Measurements from ENCODE around the gene VPS26A.
A peak's percentile ranks its signal among the peaks of the same experiment; 100 is the strongest.

The VPS26A gene

GRCh38 chr10:69123747-69124562 lies at the start of gene VPS26A:
Gene VPS26A, plus strand, starts transcription at chr10:69124178. Its CDS starts 100 bp downstream, at chr10:69124278.
- H3K27ac ChIP-seq (ENCODE audit: low read length) = peak within 1 kb of the TSS; percentile 85
- no peaks in the 10 kb centered on the region for H3K36me3 ChIP-seq (ENCODE audit: control insufficient read depth, low read depth, low read length)
- peak within 1 kb of the TSS; percentile 95 for H3K9ac ChIP-seq (ENCODE audit: low read length)
- no peaks in the 10 kb centered on the region for H3K9me3 ChIP-seq (ENCODE audit: control insufficient read depth, low read depth, low read length)
- no peaks in the 10 kb centered on the region for H3K4me1 ChIP-seq (ENCODE audit: control insufficient read depth, low read depth, low read length)
- no peaks in the 10 kb centered on the region for H3K27me3 ChIP-seq (ENCODE audit: control insufficient read depth, insufficient read depth, low read length)
- peak within 1 kb of the TSS; percentile 98 for H3K4me3 ChIP-seq (ENCODE audit: low read length)

- H3K4me1 ChIP-seq (ENCODE audit: control insufficient read depth, low read depth, low read length) = no peaks in the 10 kb centered on the region
- no peak overlapping the region for H3K27ac ChIP-seq (ENCODE audit: low read length)
- no peak overlapping the region for H3K9ac ChIP-seq (ENCODE audit: low read length)
- no peak overlapping the region for H3K4me3 ChIP-seq (ENCODE audit: low read length)
- no peaks in the 10 kb centered on the region for H3K36me3 ChIP-seq (ENCODE audit: control insufficient read depth, low read depth, low read length)
- no peaks in the 10 kb centered on the region for H3K27me3 ChIP-seq (ENCODE audit: control insufficient read depth, insufficient read depth, low read length)
- no peaks in the 10 kb centered on the region for H3K9me3 ChIP-seq (ENCODE audit: control insufficient read depth, low read depth, low read length)
Measured at GRCh38 chr10:69074532-69074931, 49.4 kb upstream of the VPS26A start.

- Histone ChIP-seq H3K9ac (ENCODE audit: low read length) (no peak overlapping the region), H3K4me1 (ENCODE audit: control insufficient read depth, low read depth, low read length) (no peaks in the 10 kb centered on the region)
Measured at GRCh38 chr10:69075431-69075830, 48.5 kb upstream of the VPS26A start.

GRCh38 chr10:69078311-69078710 lies 45.7 kb upstream of the VPS26A start:
- no peak overlapping the region for H3K27ac ChIP-seq (ENCODE audit: low read length)
- H3K36me3 ChIP-seq (ENCODE audit: control insufficient read depth, low read depth, low read length) = no peaks in the 10 kb centered on the region
- H3K9me3 ChIP-seq (ENCODE audit: control insufficient read depth, low read depth, low read length) = no peaks in the 10 kb centered on the region
- H3K9ac ChIP-seq (ENCODE audit: low read length) = no peak overlapping the region
- no peaks in the 10 kb centered on the region for H3K4me1 ChIP-seq (ENCODE audit: control insufficient read depth, low read depth, low read length)
- no peaks in the 10 kb centered on the region for H3K27me3 ChIP-seq (ENCODE audit: control insufficient read depth, insufficient read depth, low read length)
- no peak overlapping the region for H3K4me3 ChIP-seq (ENCODE audit: low read length)

More at GRCh38 chr10:69075431-69075830, 48.5 kb upstream of the VPS26A start:
- Histone ChIP-seq H3K9me3 (ENCODE audit: control insufficient read depth, low read depth, low read length) (no peaks in the 10 kb centered on the region), H3K4me3 (ENCODE audit: low read length) (no peak overlapping the region), H3K27ac (ENCODE audit: low read length) (no peak overlapping the region), H3K27me3 (ENCODE audit: control insufficient read depth, insufficient read depth, low read length) (no peaks in the 10 kb centered on the region), H3K36me3 (ENCODE audit: control insufficient read depth, low read depth, low read length) (no peaks in the 10 kb centered on the region)

- Histone ChIP-seq H3K36me3 (ENCODE audit: control insufficient read depth, low read depth, low read length) (no peaks in the 10 kb centered on the region), H3K4me3 (ENCODE audit: low read length) (no peak overlapping the region), H3K4me1 (ENCODE audit: control insufficient read depth, low read depth, low read length) (no peaks in the 10 kb centered on the region), H3K9me3 (ENCODE audit: control insufficient read depth, low read depth, low read length) (no peaks in the 10 kb centered on the region), H3K27ac (ENCODE audit: low read length) (no peak overlapping the region), H3K9ac (ENCODE audit: low read length) (no peak overlapping the region), H3K27me3 (ENCODE audit: control insufficient read depth, insufficient read depth, low read length) (no peaks in the 10 kb centered on the region)
Measured at GRCh38 chr10:69080226-69080625, 43.8 kb upstream of the VPS26A start.

- Histone ChIP-seq H3K4me1 (ENCODE audit: control insufficient read depth, low read depth, low read length) (peaks cover 4% of the 10 kb centered on the region), H3K36me3 (ENCODE audit: control insufficient read depth, low read depth, low read length) (no peaks in the 10 kb centered on the region), H3K9me3 (ENCODE audit: control insufficient read depth, low read depth, low read length) (no peaks in the 10 kb centered on the region), H3K9ac (ENCODE audit: low read length) (no peak overlapping the region), H3K27ac (ENCODE audit: low read length) (no peak overlapping the region), H3K4me3 (ENCODE audit: low read length) (no peak overlapping the region), H3K27me3 (ENCODE audit: control insufficient read depth, insufficient read depth, low read length) (no peaks in the 10 kb centered on the region)
Measured at GRCh38 chr10:69086001-69086509, 37.9 kb upstream of the VPS26A start.

- no peak within 1 kb of the TSS for H3K27ac ChIP-seq (ENCODE audit: low read length)
- H3K36me3 ChIP-seq (ENCODE audit: control insufficient read depth, low read depth, low read length) = no peaks in the 10 kb centered on the region
- no peak within 1 kb of the TSS for H3K4me3 ChIP-seq (ENCODE audit: low read length)
- H3K4me1 ChIP-seq (ENCODE audit: control insufficient read depth, low read depth, low read length) = peaks cover 4% of the 10 kb centered on the region
- H3K9me3 ChIP-seq (ENCODE audit: control insufficient read depth, low read depth, low read length) = no peaks in the 10 kb centered on the region
- H3K27me3 ChIP-seq (ENCODE audit: control insufficient read depth, insufficient read depth, low read length) = no peaks in the 10 kb centered on the region
- no peak within 1 kb of the TSS for H3K9ac ChIP-seq (ENCODE audit: low read length)
Measured at GRCh38 chr10:69087590-69088470, 36.1 kb upstream of the VPS26A start, which contains the start of gene SRGN. Gene SRGN, plus strand, starts transcription at chr10:69088103. Its CDS starts 55 bp downstream, at chr10:69088158.

- H3K36me3 ChIP-seq (ENCODE audit: control insufficient read depth, low read depth, low read length) = no peaks in the 10 kb centered on the region
- no peak overlapping the region for H3K27ac ChIP-seq (ENCODE audit: low read length)
- H3K27me3 ChIP-seq (ENCODE audit: control insufficient read depth, insufficient read depth, low read length) = no peaks in the 10 kb centered on the region
- H3K9me3 ChIP-seq (ENCODE audit: control insufficient read depth, low read depth, low read length) = no peaks in the 10 kb centered on the region
- H3K4me1 ChIP-seq (ENCODE audit: control insufficient read depth, low read depth, low read length) = peaks cover 4% of the 10 kb centered on the region
- H3K9ac ChIP-seq (ENCODE audit: low read length) = no peak overlapping the region
- no peak overlapping the region for H3K4me3 ChIP-seq (ENCODE audit: low read length)
Measured at GRCh38 chr10:69088471-69088769, 35.6 kb upstream of the VPS26A start.

GRCh38 chr10:69088801-69089501 lies 35.0 kb upstream of the VPS26A start:
- no peak overlapping the region for H3K27ac ChIP-seq (ENCODE audit: low read length)
- no peaks in the 10 kb centered on the region for H3K27me3 ChIP-seq (ENCODE audit: control insufficient read depth, insufficient read depth, low read length)
- no peak overlapping the region for H3K9ac ChIP-seq (ENCODE audit: low read length)
- no peaks in the 10 kb centered on the region for H3K36me3 ChIP-seq (ENCODE audit: control insufficient read depth, low read depth, low read length)
- H3K9me3 ChIP-seq (ENCODE audit: control insufficient read depth, low read depth, low read length) = no peaks in the 10 kb centered on the region
- no peak overlapping the region for H3K4me3 ChIP-seq (ENCODE audit: low read length)
- peaks cover 4% of the 10 kb centered on the region for H3K4me1 ChIP-seq (ENCODE audit: control insufficient read depth, low read depth, low read length)

GRCh38 chr10:69089638-69090599 lies 34.1 kb upstream of the VPS26A start:
- Histone ChIP-seq H3K27me3 (ENCODE audit: control insufficient read depth, insufficient read depth, low read length) (no peaks in the 10 kb centered on the region), H3K27ac (ENCODE audit: low read length) (no peak overlapping the region), H3K9ac (ENCODE audit: low read length) (no peak overlapping the region), H3K4me1 (ENCODE audit: control insufficient read depth, low read depth, low read length) (peaks cover 4% of the 10 kb centered on the region), H3K4me3 (ENCODE audit: low read length) (no peak overlapping the region), H3K36me3 (ENCODE audit: control insufficient read depth, low read depth, low read length) (no peaks in the 10 kb centered on the region), H3K9me3 (ENCODE audit: control insufficient read depth, low read depth, low read length) (no peaks in the 10 kb centered on the region)
